ENCODE measurements around the gene GSK3A. TPM values are rescaled to one million over a fixed set of nuclear protein-coding genes. Genes with fewer than 3 reads are reported as not detected.

GSK3A gene
- total and polyA plus RNA-seq, 8 donors = 5.8 to 77.2 (median 30.2) TPM

GRCh38 chr19:42279902-42280814 lies 37.8 kb upstream of the GSK3A start:
- Histone ChIP-seq H3K4me3 (peak overlapping the region; percentile 71 to 91 (median 82)), H3K36me3 (peaks cover 0 to 10% (median 8%) of the 10 kb centered on the region in 4 donors), H3K4me1 (peaks cover 72 to 92% (median 88%) of the 10 kb centered on the region in 4 donors), H3K27ac (peak overlapping the region; percentile 93 to 100 (median 95)), H3K9me3 (no peaks in the 10 kb centered on the region), H3K27me3 (no peaks in the 10 kb centered on the region)
- WGBS, 5 donors = 0 to 1% (median 1%) methylated on average over 30 to 89 of the region's 89 CpGs
- intact Hi-C loops (cut with DNase I; ENCODE audit: low total_unique reads) = no loop called here
- peak; percentile 88 to 97 for DNase-seq
- no peak for TF ChIP-seq EP300 (IDR thresholded peaks at IDR 0.05)
- peak; percentile 7 to 74 (median 62) for TF ChIP-seq POLR2AphosphoS5 (IDR thresholded peaks at IDR 0.05)
- TF ChIP-seq POLR2A (IDR thresholded peaks at IDR 0.05) = peak in 1 of 4 donors; percentile 9
- TF ChIP-seq, protein P1, sequence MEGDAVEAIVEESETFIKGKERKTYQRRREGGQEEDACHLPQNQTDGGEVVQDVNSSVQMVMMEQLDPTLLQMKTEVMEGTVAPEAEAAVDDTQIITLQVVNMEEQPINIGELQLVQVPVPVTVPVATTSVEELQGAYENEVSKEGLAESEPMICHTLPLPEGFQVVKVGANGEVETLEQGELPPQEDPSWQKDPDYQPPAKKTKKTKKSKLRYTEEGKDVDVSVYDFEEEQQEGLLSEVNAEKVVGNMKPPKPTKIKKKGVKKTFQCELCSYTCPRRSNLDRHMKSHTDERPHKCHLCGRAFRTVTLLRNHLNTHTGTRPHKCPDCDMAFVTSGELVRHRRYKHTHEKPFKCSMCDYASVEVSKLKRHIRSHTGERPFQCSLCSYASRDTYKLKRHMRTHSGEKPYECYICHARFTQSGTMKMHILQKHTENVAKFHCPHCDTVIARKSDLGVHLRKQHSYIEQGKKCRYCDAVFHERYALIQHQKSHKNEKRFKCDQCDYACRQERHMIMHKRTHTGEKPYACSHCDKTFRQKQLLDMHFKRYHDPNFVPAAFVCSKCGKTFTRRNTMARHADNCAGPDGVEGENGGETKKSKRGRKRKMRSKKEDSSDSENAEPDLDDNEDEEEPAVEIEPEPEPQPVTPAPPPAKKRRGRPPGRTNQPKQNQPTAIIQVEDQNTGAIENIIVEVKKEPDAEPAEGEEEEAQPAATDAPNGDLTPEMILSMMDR (IDR thresholded peaks at IDR 0.05) = peak in 5 of 7 experiments; percentile 70 to 95 (median 84)

DNA sequence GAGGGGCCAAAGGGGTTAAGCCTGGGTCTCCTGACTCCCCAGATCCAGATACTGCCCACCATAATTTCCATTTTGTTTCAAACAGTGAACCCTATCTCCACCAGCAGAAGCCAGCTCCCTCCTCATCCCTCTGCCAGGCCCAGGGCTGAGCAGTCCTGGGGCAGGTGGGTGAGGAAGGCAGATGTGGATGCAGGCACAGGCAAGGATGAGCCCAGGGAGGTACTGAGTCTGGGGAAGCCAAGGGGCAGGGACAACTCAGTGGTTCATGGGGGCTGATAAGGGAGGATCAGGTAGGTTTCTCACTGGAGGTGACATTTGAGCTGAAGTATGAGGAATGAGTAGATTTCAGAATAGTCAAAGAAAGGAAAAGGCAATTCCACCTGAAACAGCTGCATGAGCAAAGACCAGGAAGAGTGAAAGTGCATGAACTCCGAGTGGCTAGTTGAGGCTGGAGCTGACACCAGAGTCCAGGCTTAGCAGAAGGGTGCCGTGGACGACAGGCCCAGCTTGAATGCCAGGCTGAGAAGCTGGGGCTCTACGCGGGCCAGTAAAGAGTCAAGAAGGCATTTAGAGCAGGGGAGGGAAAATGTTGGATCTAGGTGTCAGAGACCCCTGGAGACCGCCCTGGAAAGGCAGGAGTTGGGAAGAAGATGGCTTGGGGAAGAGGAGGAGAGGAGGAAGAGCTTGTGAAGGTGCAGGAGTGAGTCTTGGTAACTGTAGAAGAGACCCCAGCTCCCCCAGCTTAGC lies 36.9 kb upstream of the GSK3A start:
- H3K9me3 ChIP-seq = no peaks in the 10 kb centered on the region
- peak overlapping the region; percentile 93 to 100 (median 95) for H3K27ac ChIP-seq
- WGBS, 5 donors = 6 to 10% (median 7%) methylated on average over 6 of the region's 6 CpGs
- H3K27me3 ChIP-seq = no peaks in the 10 kb centered on the region
- intact Hi-C loops (cut with DNase I; ENCODE audit: low total_unique reads) = no loop called here
- peaks cover 69 to 93% (median 90%) of the 10 kb centered on the region in 4 donors for H3K4me1 ChIP-seq
- peak in 1 of 2 donors; percentile 23 for DNase-seq
- H3K36me3 ChIP-seq = peaks cover 4 to 18% (median 16%) of the 10 kb centered on the region in 4 donors
- peak overlapping the region; percentile 71 to 91 (median 82) for H3K4me3 ChIP-seq
- TF ChIP-seq, protein P1 (IDR thresholded peaks at IDR 0.05) = no peak
- no peak for TF ChIP-seq POLR2AphosphoS5 (IDR thresholded peaks at IDR 0.05)
- no peak for TF ChIP-seq EP300 (IDR thresholded peaks at IDR 0.05)
- no peak for TF ChIP-seq POLR2A (IDR thresholded peaks at IDR 0.05)

DNA sequence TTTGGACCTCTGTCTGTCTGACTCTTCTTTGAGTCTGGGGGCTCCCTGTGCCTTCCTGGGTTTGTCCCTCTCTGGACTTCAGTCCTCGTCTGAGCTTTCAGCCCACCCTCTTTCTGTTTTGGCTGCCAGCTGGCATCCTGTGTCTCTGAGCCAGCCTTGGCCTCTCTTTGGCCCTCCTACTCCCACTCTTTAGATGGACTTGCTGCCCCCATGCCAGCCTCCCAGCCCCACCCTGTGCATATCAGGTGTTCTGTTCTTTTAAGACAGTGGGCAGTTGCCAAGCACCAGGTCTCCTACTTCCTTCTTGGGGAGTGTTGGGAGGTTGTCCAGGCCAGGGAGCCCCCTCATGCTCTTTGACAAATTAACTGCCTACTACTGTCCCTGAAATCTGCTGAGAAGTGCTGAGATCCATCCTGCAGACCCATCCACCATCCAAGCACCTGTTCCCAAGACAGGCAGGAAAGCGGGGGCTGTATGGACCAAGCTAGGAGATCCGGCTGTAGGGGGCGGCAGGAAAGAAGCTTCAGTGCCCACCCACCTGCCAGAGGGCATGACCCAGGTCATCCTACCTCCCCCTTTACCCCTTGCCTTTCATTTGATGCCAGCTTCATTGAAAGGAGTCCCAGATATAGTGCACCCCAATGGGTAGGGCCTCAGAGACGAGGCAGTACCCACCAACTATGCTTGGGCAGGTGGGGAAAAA lies 36.2 kb upstream of the GSK3A start:
- TF ChIP-seq POLR2AphosphoS5 (IDR thresholded peaks at IDR 0.05) (no peak), POLR2A (IDR thresholded peaks at IDR 0.05) (no peak), EP300 (IDR thresholded peaks at IDR 0.05) (no peak)
- TF ChIP-seq, protein P1 (IDR thresholded peaks at IDR 0.05) = no peak
- Histone ChIP-seq H3K9me3 (no peaks in the 10 kb centered on the region), H3K4me3 (peak overlapping the region in 2 of 4 donors; percentile 0 to 91), H3K27ac (peak overlapping the region; percentile 3 to 100 (median 95)), H3K36me3 (peaks cover 11 to 25% (median 23%) of the 10 kb centered on the region in 4 donors), H3K27me3 (no peaks in the 10 kb centered on the region), H3K4me1 (peaks cover 69 to 100% (median 95%) of the 10 kb centered on the region in 4 donors)
- peak in 1 of 2 donors; percentile 55 for DNase-seq
- 57 to 73% (median 59%) methylated on average over 5 of the region's 5 CpGs for WGBS, 5 donors
- intact Hi-C loops (cut with DNase I; ENCODE audit: low total_unique reads) = no loop called here
